ENCODE results near the gene QARS1.

The QARS1 gene

DNA sequence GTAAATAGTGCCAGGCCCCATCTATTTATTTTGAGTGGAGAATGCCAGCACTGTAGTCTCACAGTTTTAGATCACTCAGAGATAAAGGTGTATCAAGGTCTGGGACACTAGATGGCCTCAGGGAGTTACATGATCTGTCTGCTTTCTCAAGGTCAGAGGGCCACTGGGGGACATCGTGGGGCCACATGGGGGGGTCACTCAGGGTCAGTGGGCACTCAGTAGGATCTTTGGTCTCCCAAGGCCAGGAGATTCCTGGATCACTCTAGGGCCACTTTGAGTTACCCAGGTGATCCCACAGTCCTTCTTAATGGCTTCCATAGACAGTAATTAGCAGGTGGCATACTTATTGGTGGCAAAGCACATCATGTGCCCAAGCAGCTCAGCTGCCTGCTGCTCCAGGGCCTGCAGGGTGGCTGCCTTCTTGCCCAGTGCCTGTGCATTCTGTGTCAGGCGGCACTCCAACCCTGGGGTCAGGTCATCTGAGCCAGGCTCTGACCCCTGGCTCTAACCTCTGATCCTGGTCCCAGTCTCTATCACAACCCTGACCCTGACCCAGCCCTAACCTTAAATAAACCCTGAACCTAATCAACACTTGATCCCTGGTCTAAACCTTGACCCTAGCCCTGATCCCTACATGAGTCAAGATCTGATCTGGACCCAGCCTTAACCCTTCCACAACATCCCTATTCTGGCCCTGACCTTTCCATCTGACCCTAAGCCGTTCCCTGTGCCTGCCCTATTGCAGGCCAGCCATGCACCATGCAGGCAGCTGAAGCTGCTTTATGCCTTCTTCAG, 30.1 kb upstream of the QARS1 start:
- H3K4me3 ChIP-seq (replicated peaks in 1 of 2; ENCODE audit: low read depth in 2 of 2, low read length in 2 of 2): no peak overlapping the region
- TF ChIP-seq, protein P1, sequence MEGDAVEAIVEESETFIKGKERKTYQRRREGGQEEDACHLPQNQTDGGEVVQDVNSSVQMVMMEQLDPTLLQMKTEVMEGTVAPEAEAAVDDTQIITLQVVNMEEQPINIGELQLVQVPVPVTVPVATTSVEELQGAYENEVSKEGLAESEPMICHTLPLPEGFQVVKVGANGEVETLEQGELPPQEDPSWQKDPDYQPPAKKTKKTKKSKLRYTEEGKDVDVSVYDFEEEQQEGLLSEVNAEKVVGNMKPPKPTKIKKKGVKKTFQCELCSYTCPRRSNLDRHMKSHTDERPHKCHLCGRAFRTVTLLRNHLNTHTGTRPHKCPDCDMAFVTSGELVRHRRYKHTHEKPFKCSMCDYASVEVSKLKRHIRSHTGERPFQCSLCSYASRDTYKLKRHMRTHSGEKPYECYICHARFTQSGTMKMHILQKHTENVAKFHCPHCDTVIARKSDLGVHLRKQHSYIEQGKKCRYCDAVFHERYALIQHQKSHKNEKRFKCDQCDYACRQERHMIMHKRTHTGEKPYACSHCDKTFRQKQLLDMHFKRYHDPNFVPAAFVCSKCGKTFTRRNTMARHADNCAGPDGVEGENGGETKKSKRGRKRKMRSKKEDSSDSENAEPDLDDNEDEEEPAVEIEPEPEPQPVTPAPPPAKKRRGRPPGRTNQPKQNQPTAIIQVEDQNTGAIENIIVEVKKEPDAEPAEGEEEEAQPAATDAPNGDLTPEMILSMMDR (IDR thresholded peaks at IDR 0.05; ENCODE audit: low read depth, low read length): no peak

DNA sequence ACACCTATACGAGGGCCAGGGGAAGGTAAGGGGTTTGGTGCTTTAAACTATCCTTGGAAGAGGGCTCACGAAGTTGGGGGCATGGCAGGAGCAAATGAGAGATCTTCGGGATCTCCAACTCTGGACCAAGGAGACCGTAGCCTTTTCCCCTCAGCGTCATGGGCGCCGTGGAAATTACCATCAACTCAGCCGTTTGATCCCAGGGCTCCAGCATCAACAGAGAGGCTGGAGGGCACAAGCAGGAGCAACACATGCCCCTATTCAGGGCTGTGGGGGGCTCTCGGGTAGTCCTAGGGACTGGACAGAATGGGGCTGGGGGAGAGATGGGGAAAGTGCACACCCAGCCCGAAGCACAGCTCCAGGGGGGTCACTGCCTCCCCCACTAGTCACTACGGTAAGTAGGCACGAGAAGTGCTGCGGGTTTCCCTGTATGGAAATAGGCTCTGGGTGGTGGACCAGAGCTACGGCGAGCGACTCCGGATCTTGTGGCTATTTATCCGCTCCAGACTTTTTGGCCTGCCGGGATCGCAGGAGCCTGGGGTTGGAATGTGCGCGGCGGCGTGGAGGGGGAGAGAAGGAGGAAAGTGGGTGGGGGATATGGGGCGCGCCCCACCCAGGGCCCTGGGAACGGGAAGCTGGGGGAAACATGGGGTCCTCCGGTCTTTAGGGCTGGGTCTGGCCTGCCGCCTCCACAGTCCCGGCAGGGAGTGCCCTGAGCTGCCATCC, 28.8 kb upstream of the QARS1 start:
- peak overlapping the region; percentile 72 to 91 for H3K4me3 ChIP-seq (replicated peaks in 1 of 2; ENCODE audit: low read depth in 2 of 2, low read length in 2 of 2)
- TF ChIP-seq, protein P1 (IDR thresholded peaks at IDR 0.05; ENCODE audit: low read depth, low read length): no peak
- peak; percentile 91 to 95 for DNase-seq (ENCODE audit: low read depth in 2 of 2)

More for the DNA sequence above, 30.1 kb upstream of the QARS1 start:
- no peak for DNase-seq (ENCODE audit: low read depth in 2 of 2)

- H3K4me3 ChIP-seq (replicated peaks in 1 of 2; ENCODE audit: low read depth in 2 of 2, low read length in 2 of 2): peak within 1 kb of the TSS; percentile 72 to 91
- DNase-seq (ENCODE audit: low read depth in 2 of 2): peak; percentile 80 to 85
- TF ChIP-seq, protein P1 (IDR thresholded peaks at IDR 0.05; ENCODE audit: low read depth, low read length): no peak
Measured at GRCh38 chr3:49132437-49133225, 28.1 kb upstream of the QARS1 start, which contains the start of gene LAMB2. Gene LAMB2 (minus strand): TSS chr3:49133050. CDS start chr3:49132867, 183 bp downstream.

DNA sequence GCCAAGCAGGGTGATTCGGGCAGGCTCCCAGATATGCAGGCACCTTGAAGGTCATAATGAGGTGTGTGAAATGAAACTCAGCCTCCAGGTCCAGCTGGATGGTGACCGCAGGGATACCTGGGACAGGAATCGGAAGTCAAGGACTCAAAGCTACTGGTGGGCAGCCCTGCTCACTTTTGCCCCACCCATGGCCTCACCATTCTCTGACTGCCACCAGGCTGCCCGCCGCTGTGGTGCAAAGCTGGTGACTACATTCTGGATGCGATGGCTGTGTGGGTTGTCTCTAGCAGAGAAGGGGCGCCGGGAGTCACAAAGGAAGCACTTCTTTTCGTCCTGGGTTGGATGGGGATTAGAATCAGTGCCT, 27.5 kb upstream of the QARS1 start:
- peak overlapping the region; percentile 72 to 91 for H3K4me3 ChIP-seq (replicated peaks in 1 of 2; ENCODE audit: low read depth in 2 of 2, low read length in 2 of 2)
- DNase-seq (ENCODE audit: low read depth in 2 of 2): no peak
- TF ChIP-seq, protein P1 (IDR thresholded peaks at IDR 0.05; ENCODE audit: low read depth, low read length): no peak

DNA sequence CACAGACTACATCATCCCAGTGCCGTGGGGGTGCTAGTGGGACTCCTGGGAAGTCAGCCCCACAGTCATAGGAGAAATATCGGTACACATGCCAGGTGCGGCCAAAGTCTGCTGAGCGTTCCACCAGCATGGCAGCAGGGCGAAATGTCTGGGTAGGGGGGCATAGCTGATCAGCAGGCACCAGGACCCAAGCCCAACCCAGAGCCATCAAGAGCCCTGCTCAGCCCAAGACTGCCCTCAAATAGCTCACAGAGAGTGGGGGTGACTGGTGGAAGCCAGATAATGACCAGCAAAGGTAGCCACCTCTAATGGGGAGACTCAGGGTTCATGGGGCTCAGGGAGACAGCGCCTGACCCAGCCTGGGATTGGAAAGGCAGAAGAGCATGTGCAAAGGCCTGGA, 27.0 kb upstream of the QARS1 start:
- TF ChIP-seq, protein P1 (IDR thresholded peaks at IDR 0.05; ENCODE audit: low read depth, low read length): no peak
- H3K4me3 ChIP-seq (replicated peaks in 1 of 2; ENCODE audit: low read depth in 2 of 2, low read length in 2 of 2): peak overlapping the region; percentile 72 to 91
- DNase-seq (ENCODE audit: low read depth in 2 of 2): no peak

DNA sequence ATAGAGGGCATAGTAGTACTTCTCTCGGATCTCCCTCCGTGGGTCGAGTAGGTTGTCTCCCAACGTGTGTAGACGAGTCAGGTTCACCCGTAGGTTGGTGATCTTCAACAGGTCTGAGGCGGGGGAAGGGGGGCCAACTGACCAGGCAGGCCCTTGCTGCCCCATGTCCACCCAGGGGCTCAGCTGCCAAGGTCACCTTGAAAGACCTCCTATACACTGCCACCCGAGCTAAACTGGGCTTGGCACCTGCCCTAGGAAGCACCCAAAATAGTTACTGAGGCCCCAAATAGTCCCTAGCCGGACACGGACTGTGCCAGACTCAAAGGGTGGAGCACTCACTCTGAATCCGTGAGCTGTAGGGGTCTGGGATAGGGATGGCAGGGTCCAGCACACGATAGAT, 26.5 kb upstream of the QARS1 start:
- no peak for DNase-seq (ENCODE audit: low read depth in 2 of 2)
- TF ChIP-seq, protein P1 (IDR thresholded peaks at IDR 0.05; ENCODE audit: low read depth, low read length): no peak
- H3K4me3 ChIP-seq (replicated peaks in 1 of 2; ENCODE audit: low read depth in 2 of 2, low read length in 2 of 2): peak overlapping the region in 1 of 2 donors; percentile 91
